Measurements from ENCODE around the gene MPP7. TPM values are rescaled to one million over a fixed set of nuclear protein-coding genes. Genes with fewer than 3 reads are reported as not detected.

The MPP7 gene
- total RNA-seq, 1 donor, result 2.2 TPM

- Histone ChIP-seq H3K9me3 (ENCODE audit: low read depth, low read length) (no peaks in the 10 kb centered on the region), H3K4me3 (ENCODE audit: insufficient read depth, low read length) (no peak overlapping the region), H3K27me3 (ENCODE audit: insufficient read depth, low read length) (peaks cover 4% of the 10 kb centered on the region), H2AFZ (ENCODE audit: low read length) (no peak overlapping the region), H3K4me1 (ENCODE audit: insufficient read depth, low read length) (peaks cover 28% of the 10 kb centered on the region), H4K20me1 (ENCODE audit: insufficient read depth, low read length) (no peaks in the 10 kb centered on the region), H3K36me3 (ENCODE audit: insufficient read depth, low read length) (no peaks in the 10 kb centered on the region), H3K4me2 (ENCODE audit: insufficient read depth, low read length) (no peak overlapping the region), H3K79me2 (ENCODE audit: insufficient read depth, low read length) (no peaks in the 10 kb centered on the region), H3K27ac (ENCODE audit: low read depth, low read length) (no peak overlapping the region)
- TF ChIP-seq, protein P1, sequence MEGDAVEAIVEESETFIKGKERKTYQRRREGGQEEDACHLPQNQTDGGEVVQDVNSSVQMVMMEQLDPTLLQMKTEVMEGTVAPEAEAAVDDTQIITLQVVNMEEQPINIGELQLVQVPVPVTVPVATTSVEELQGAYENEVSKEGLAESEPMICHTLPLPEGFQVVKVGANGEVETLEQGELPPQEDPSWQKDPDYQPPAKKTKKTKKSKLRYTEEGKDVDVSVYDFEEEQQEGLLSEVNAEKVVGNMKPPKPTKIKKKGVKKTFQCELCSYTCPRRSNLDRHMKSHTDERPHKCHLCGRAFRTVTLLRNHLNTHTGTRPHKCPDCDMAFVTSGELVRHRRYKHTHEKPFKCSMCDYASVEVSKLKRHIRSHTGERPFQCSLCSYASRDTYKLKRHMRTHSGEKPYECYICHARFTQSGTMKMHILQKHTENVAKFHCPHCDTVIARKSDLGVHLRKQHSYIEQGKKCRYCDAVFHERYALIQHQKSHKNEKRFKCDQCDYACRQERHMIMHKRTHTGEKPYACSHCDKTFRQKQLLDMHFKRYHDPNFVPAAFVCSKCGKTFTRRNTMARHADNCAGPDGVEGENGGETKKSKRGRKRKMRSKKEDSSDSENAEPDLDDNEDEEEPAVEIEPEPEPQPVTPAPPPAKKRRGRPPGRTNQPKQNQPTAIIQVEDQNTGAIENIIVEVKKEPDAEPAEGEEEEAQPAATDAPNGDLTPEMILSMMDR (IDR thresholded peaks at IDR 0.05; ENCODE audit: extremely low read depth, low read depth, low read length), result no peak
- DNase-seq (ENCODE audit: insufficient read length, low spot score, missing footprints), result no peak
Observed at GRCh38 chr10:28293236-28294168, 9.4 kb downstream of the MPP7 start.

DNA sequence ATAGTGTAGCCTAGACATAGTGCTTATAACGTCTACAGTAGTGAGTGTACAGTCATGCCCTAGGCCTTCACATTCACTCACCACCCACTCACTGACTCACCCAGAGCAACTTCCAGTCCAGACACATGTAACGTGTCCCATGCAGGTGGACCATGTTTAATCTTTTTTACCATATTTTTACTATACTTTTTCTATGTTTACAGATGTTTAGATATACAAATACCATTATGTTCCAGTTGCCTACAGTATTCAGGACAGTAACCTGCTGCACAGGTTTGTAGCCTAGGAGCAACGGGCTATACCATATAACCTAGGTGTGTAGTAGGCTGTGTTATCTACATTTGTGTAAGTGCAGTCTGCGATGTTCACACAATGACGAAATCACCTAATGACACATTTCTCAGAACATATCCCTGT lies 11.0 kb downstream of the MPP7 start:
- H3K27me3 ChIP-seq (ENCODE audit: insufficient read depth, low read length), result peaks cover 4% of the 10 kb centered on the region
- H3K4me2 ChIP-seq (ENCODE audit: insufficient read depth, low read length), result peak overlapping the region; percentile 7
- H2AFZ ChIP-seq (ENCODE audit: low read length), result no peak overlapping the region
- no peaks in the 10 kb centered on the region for H4K20me1 ChIP-seq (ENCODE audit: insufficient read depth, low read length)
- TF ChIP-seq, protein P1 (IDR thresholded peaks at IDR 0.05; ENCODE audit: extremely low read depth, low read depth, low read length), result no peak
- peak overlapping the region; percentile 79 for H3K27ac ChIP-seq (ENCODE audit: low read depth, low read length)
- DNase-seq (ENCODE audit: insufficient read length, low spot score, missing footprints), result peak; percentile 89
- H3K9me3 ChIP-seq (ENCODE audit: low read depth, low read length), result no peaks in the 10 kb centered on the region
- H3K4me3 ChIP-seq (ENCODE audit: insufficient read depth, low read length), result no peak overlapping the region
- no peaks in the 10 kb centered on the region for H3K79me2 ChIP-seq (ENCODE audit: insufficient read depth, low read length)
- H3K36me3 ChIP-seq (ENCODE audit: insufficient read depth, low read length), result no peaks in the 10 kb centered on the region
- H3K4me1 ChIP-seq (ENCODE audit: insufficient read depth, low read length), result peaks cover 28% of the 10 kb centered on the region

- H3K27ac ChIP-seq (ENCODE audit: low read depth, low read length), result no peak overlapping the region
- no peak overlapping the region for H3K4me2 ChIP-seq (ENCODE audit: insufficient read depth, low read length)
- TF ChIP-seq, protein P1 (IDR thresholded peaks at IDR 0.05; ENCODE audit: extremely low read depth, low read depth, low read length), result no peak
- no peaks in the 10 kb centered on the region for H3K27me3 ChIP-seq (ENCODE audit: insufficient read depth, low read length)
- H3K4me3 ChIP-seq (ENCODE audit: insufficient read depth, low read length), result no peak overlapping the region
- no peaks in the 10 kb centered on the region for H3K36me3 ChIP-seq (ENCODE audit: insufficient read depth, low read length)
- no peak overlapping the region for H2AFZ ChIP-seq (ENCODE audit: low read length)
- H3K4me1 ChIP-seq (ENCODE audit: insufficient read depth, low read length), result peaks cover 8% of the 10 kb centered on the region
- no peaks in the 10 kb centered on the region for H3K79me2 ChIP-seq (ENCODE audit: insufficient read depth, low read length)
- H4K20me1 ChIP-seq (ENCODE audit: insufficient read depth, low read length), result no peaks in the 10 kb centered on the region
- H3K9me3 ChIP-seq (ENCODE audit: low read depth, low read length), result no peaks in the 10 kb centered on the region
- no peak for DNase-seq (ENCODE audit: insufficient read length, low spot score, missing footprints)
Observed at GRCh38 chr10:28285816-28286215, 17.0 kb downstream of the MPP7 start.

GRCh38 chr10:28284126-28284525 lies 18.7 kb downstream of the MPP7 start:
- Histone ChIP-seq H3K27me3 (ENCODE audit: insufficient read depth, low read length) (no peaks in the 10 kb centered on the region), H3K36me3 (ENCODE audit: insufficient read depth, low read length) (no peaks in the 10 kb centered on the region), H3K9me3 (ENCODE audit: low read depth, low read length) (no peaks in the 10 kb centered on the region), H3K4me2 (ENCODE audit: insufficient read depth, low read length) (no peak overlapping the region), H3K4me1 (ENCODE audit: insufficient read depth, low read length) (peaks cover 20% of the 10 kb centered on the region), H3K4me3 (ENCODE audit: insufficient read depth, low read length) (no peak overlapping the region), H3K27ac (ENCODE audit: low read depth, low read length) (no peak overlapping the region), H3K79me2 (ENCODE audit: insufficient read depth, low read length) (no peaks in the 10 kb centered on the region), H4K20me1 (ENCODE audit: insufficient read depth, low read length) (no peaks in the 10 kb centered on the region), H2AFZ (ENCODE audit: low read length) (no peak overlapping the region)
- no peak for DNase-seq (ENCODE audit: insufficient read length, low spot score, missing footprints)
- TF ChIP-seq, protein P1 (IDR thresholded peaks at IDR 0.05; ENCODE audit: extremely low read depth, low read depth, low read length), result no peak
